ENCODE measurements around the gene ZCRB1. TPM values are rescaled to one million over a fixed set of nuclear protein-coding genes. Genes with fewer than 3 reads are reported as not detected.

The ZCRB1 gene
- total RNA-seq, 4 donors from 2014 or later = 24.4 to 42.4 (median 35.0) TPM

DNA sequence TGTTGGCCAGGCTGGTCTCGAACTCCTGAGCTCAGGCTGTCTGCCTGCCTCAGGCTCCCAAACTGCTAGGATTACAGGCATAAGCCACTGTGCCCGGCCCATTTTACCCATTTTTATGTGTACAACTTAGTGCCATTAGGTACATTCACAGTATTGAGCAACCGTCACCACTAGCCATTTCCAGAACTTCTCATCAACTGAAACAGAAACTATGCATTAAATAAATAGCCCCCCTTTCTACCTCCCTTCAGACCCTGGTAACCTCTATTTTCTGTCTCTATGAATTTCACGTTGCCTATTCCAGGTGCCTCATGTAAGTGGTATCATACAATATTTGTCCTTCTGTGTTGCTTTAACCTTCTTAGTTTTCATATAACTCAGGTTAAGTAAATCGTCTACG, 15.9 kb downstream of the ZCRB1 start:
- no peaks in the 10 kb centered on the region for H3K4me1 ChIP-seq
- H3K4me3 ChIP-seq = no peak overlapping the region
- H3K9me3 ChIP-seq = no peaks in the 10 kb centered on the region
- TF ChIP-seq, protein P1, sequence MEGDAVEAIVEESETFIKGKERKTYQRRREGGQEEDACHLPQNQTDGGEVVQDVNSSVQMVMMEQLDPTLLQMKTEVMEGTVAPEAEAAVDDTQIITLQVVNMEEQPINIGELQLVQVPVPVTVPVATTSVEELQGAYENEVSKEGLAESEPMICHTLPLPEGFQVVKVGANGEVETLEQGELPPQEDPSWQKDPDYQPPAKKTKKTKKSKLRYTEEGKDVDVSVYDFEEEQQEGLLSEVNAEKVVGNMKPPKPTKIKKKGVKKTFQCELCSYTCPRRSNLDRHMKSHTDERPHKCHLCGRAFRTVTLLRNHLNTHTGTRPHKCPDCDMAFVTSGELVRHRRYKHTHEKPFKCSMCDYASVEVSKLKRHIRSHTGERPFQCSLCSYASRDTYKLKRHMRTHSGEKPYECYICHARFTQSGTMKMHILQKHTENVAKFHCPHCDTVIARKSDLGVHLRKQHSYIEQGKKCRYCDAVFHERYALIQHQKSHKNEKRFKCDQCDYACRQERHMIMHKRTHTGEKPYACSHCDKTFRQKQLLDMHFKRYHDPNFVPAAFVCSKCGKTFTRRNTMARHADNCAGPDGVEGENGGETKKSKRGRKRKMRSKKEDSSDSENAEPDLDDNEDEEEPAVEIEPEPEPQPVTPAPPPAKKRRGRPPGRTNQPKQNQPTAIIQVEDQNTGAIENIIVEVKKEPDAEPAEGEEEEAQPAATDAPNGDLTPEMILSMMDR (IDR thresholded peaks at IDR 0.05 in 4 of 5, conservative IDR thresholded peaks at IDR 0.05 in 1 of 5) = no peak
- TF ChIP-seq POLR2A (IDR thresholded peaks at IDR 0.05) = no peak
- H3K27ac ChIP-seq = no peak overlapping the region
- no peaks in the 10 kb centered on the region for H3K27me3 ChIP-seq
- no peak for DNase-seq
- no peak for ATAC-seq
- intact Hi-C loops (cut with DNase I; ENCODE audit: low total_unique reads) (no loop called here), in situ Hi-C loops (cut with MboI; ENCODE audit: low sequenced_read_pairs in 4 of 4) (no loop called here)
- H3K36me3 ChIP-seq = peaks cover 0 to 28% of the 10 kb centered on the region in 2 donors

DNA sequence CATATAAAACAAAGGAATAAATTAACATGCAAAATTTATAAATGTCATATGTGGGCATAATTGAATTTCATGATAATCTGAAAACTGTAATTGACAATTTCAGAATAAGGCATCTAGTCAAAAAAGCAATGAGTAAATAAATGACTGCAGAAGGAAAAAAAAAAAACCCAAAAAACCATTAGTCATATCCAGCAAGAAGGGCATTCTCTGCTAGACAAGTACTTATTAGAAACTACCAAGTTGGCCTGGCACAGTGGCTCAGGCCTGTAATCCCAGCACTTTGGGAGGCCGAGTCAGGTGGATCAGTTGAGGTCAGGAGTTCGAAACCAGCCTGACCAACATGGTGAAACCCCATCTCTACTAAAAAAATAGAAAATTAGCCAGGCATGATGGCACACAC, 17.5 kb downstream of the ZCRB1 start:
- no peaks in the 10 kb centered on the region for H3K4me1 ChIP-seq
- H3K4me3 ChIP-seq = no peak overlapping the region
- TF ChIP-seq, protein P1 (IDR thresholded peaks at IDR 0.05 in 4 of 5, conservative IDR thresholded peaks at IDR 0.05 in 1 of 5) = no peak
- TF ChIP-seq POLR2A (IDR thresholded peaks at IDR 0.05) = no peak
- intact Hi-C loops (cut with DNase I; ENCODE audit: low total_unique reads) = no loop called here
- no peak for DNase-seq
- ATAC-seq = no peak
- no peaks in the 10 kb centered on the region for H3K9me3 ChIP-seq
- no peaks in the 10 kb centered on the region for H3K27me3 ChIP-seq
- no peak overlapping the region for H3K27ac ChIP-seq
- in situ Hi-C loops (cut with MboI; ENCODE audit: low sequenced_read_pairs in 4 of 4) = no loop called here
- peaks cover 0 to 17% of the 10 kb centered on the region in 2 donors for H3K36me3 ChIP-seq

GRCh38 chr12:42306297-42306696, 19.6 kb downstream of the ZCRB1 start:
- ATAC-seq = no peak
- in situ Hi-C loops (cut with MboI; ENCODE audit: low sequenced_read_pairs in 4 of 4) = no loop called here
- intact Hi-C loops (cut with DNase I; ENCODE audit: low total_unique reads) = no loop called here

GRCh38 chr12:42299392-42300308, 26.2 kb downstream of the ZCRB1 start:
- intact Hi-C loops (cut with DNase I; ENCODE audit: low total_unique reads) (no loop called here), in situ Hi-C loops (cut with MboI; ENCODE audit: low sequenced_read_pairs in 4 of 4) (no loop called here)
- DNase-seq (no peak), ATAC-seq (no peak)
- H3K4me1 ChIP-seq = no peaks in the 10 kb centered on the region
- no peaks in the 10 kb centered on the region for H3K27me3 ChIP-seq
- H3K27ac ChIP-seq = no peak overlapping the region
- no peaks in the 10 kb centered on the region for H3K36me3 ChIP-seq
- TF ChIP-seq, protein P1 (IDR thresholded peaks at IDR 0.05 in 4 of 5, conservative IDR thresholded peaks at IDR 0.05 in 1 of 5) = no peak
- TF ChIP-seq POLR2A (IDR thresholded peaks at IDR 0.05) = no peak
- no peaks in the 10 kb centered on the region for H3K9me3 ChIP-seq
- no peak overlapping the region for H3K4me3 ChIP-seq

More at GRCh38 chr12:42306297-42306696, 19.6 kb downstream of the ZCRB1 start:
- H3K9me3 ChIP-seq = no peaks in the 10 kb centered on the region
- H3K4me3 ChIP-seq = no peak overlapping the region
- no peak overlapping the region for H3K27ac ChIP-seq
- no peaks in the 10 kb centered on the region for H3K36me3 ChIP-seq
- DNase-seq = no peak
- H3K27me3 ChIP-seq = no peaks in the 10 kb centered on the region
- TF ChIP-seq POLR2A (IDR thresholded peaks at IDR 0.05) = no peak
- TF ChIP-seq, protein P1 (IDR thresholded peaks at IDR 0.05 in 4 of 5, conservative IDR thresholded peaks at IDR 0.05 in 1 of 5) = no peak
- no peaks in the 10 kb centered on the region for H3K4me1 ChIP-seq
